B cell (primary cell): ENCODE measurements around the gene ADK.

Experiments used
- EZH2 ChIP-seq: IDR thresholded peaks from 2 replicates; pipeline ENCODE4 v1.6.1; 2012; ENCODE audit warnings: borderline replicate concordance, low read depth, mild to moderate bottlenecking, moderate library complexity, low read length; ENCODE audit not compliant: insufficient read depth, poor library complexity, severe bottlenecking
- TF ChIP-seq, protein P1 (sequence below): fragments of 200-600 bp; IDR thresholded peaks from one replicate; pipeline ENCODE4 v1.8.0; 2022; ENCODE audit warnings: antibody characterized with exemption, mild to moderate bottlenecking

DNA sequence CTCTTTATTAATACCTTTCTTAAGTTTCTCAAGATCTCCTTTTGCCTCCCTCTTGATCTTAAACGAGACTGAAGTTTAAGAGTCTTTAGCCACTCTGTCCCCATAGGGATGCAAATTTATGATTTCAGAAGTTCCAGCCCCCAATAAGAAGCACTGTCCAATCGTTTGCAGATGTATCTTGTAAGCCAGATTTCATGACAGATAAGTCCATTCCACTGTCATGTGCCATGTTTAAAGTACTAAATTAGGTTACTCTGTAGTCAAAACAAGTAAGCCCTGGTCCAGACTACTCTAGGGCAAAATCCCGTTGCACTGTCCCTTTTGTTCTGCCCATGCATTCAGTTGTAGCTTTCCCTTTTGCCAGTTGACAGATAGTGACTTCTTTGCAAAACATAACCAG lies 518.2 kb downstream of the ADK start:
- TF ChIP-seq, protein P1, sequence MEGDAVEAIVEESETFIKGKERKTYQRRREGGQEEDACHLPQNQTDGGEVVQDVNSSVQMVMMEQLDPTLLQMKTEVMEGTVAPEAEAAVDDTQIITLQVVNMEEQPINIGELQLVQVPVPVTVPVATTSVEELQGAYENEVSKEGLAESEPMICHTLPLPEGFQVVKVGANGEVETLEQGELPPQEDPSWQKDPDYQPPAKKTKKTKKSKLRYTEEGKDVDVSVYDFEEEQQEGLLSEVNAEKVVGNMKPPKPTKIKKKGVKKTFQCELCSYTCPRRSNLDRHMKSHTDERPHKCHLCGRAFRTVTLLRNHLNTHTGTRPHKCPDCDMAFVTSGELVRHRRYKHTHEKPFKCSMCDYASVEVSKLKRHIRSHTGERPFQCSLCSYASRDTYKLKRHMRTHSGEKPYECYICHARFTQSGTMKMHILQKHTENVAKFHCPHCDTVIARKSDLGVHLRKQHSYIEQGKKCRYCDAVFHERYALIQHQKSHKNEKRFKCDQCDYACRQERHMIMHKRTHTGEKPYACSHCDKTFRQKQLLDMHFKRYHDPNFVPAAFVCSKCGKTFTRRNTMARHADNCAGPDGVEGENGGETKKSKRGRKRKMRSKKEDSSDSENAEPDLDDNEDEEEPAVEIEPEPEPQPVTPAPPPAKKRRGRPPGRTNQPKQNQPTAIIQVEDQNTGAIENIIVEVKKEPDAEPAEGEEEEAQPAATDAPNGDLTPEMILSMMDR: no peak
- TF ChIP-seq EZH2: no peak
